ENCODE data around the gene RGR. TPM values are rescaled to one million over a fixed set of nuclear protein-coding genes. Genes with fewer than 3 reads are reported as not detected.

Gene RGR
- total and polyA plus RNA-seq, 11 donors: 0.04 to 2.0 (median 0.38) TPM; not detected in 6

GRCh38 chr10:84233940-84234339 is 10.9 kb upstream of the RGR start:
- H3K4me3 ChIP-seq: no peak overlapping the region
- H3K27ac ChIP-seq: no peak overlapping the region
- ATAC-seq: no peak
- peaks cover 0 to 9% (median 4%) of the 10 kb centered on the region in 9 donors for H3K27me3 ChIP-seq
- WGBS, 4 donors: 74 to 100% (median 85%) methylated on average over 2 to 4 of the region's 4 CpGs
- no peaks in the 10 kb centered on the region for H3K9me3 ChIP-seq
- TF ChIP-seq CTCF (IDR thresholded peaks at IDR 0.05): no peak
- TF ChIP-seq POLR2A (IDR thresholded peaks at IDR 0.05): no peak
- intact Hi-C loops (cut with DNase I): no loop called here
- no peak for DNase-seq
- no peaks in the 10 kb centered on the region for H3K36me3 ChIP-seq
- H3K4me1 ChIP-seq: peaks cover 0 to 3% (median 0%) of the 10 kb centered on the region in 12 donors

- Histone ChIP-seq H3K4me1 (peaks cover 0 to 3% (median 0%) of the 10 kb centered on the region in 12 donors), H3K4me3 (no peak overlapping the region), H3K9me3 (no peaks in the 10 kb centered on the region), H3K36me3 (no peaks in the 10 kb centered on the region), H3K27me3 (peaks cover 0 to 9% (median 4%) of the 10 kb centered on the region in 9 donors), H3K27ac (no peak overlapping the region)
- TF ChIP-seq CTCF (IDR thresholded peaks at IDR 0.05) (no peak), POLR2A (IDR thresholded peaks at IDR 0.05) (no peak)
- intact Hi-C loops (cut with DNase I): no loop called here
- DNase-seq (no peak), ATAC-seq (no peak)
- WGBS, 4 donors: 78 to 93% (median 85%) methylated on average over 4 of the region's 4 CpGs
Observed at GRCh38 chr10:84234479-84234878, 10.4 kb upstream of the RGR start.

- Histone ChIP-seq H3K9me3 (no peaks in the 10 kb centered on the region), H3K27me3 (peaks cover 0 to 9% (median 4%) of the 10 kb centered on the region in 9 donors), H3K4me1 (peaks cover 0 to 3% (median 0%) of the 10 kb centered on the region in 12 donors), H3K4me3 (no peak overlapping the region), H3K36me3 (no peaks in the 10 kb centered on the region), H3K27ac (no peak overlapping the region)
- intact Hi-C loops (cut with DNase I): no loop called here
- no peak for ATAC-seq
- TF ChIP-seq CTCF (IDR thresholded peaks at IDR 0.05): no peak
- no peak for TF ChIP-seq POLR2A (IDR thresholded peaks at IDR 0.05)
- no peak for DNase-seq
- WGBS, 4 donors: 75 to 86% (median 78%) methylated on average over 4 of the region's 4 CpGs
Observed at GRCh38 chr10:84235096-84235495, 9.8 kb upstream of the RGR start.

GRCh38 chr10:84236807-84237198 is 8.1 kb upstream of the RGR start:
- no peaks in the 10 kb centered on the region for H3K9me3 ChIP-seq
- no peak overlapping the region for H3K4me3 ChIP-seq
- WGBS, 4 donors: 80 to 87% (median 84%) methylated on average over 6 of the region's 6 CpGs
- DNase-seq: no peak
- TF ChIP-seq CTCF (IDR thresholded peaks at IDR 0.05) (no peak), POLR2A (IDR thresholded peaks at IDR 0.05) (no peak)
- peaks cover 0 to 3% (median 0%) of the 10 kb centered on the region in 12 donors for H3K4me1 ChIP-seq
- peak overlapping the region in 3 of 12 donors; percentile 17 to 43 (median 39) for H3K27ac ChIP-seq
- H3K36me3 ChIP-seq: no peaks in the 10 kb centered on the region
- peaks cover 0 to 9% (median 4%) of the 10 kb centered on the region in 9 donors for H3K27me3 ChIP-seq
- peak in 1 of 4 donors; percentile 22 for ATAC-seq
- intact Hi-C loops (cut with DNase I): no loop called here

All from heart left ventricle (tissue), 16 donors.